PC-9 (cell line): ENCODE data around the gene NARS2.
A peak's percentile ranks its signal among the peaks of the same experiment; 100 is the strongest.

ENCODE experiments used
- CTCF ChIP-seq: fragments of 200-600 bp; sonication (generic); conservative IDR thresholded peaks from 2 replicates; pipeline ENCODE4 v1.6.1; 2017; ENCODE audit warnings: mixed run types, antibody characterized with exemption, mild to moderate bottlenecking, moderate library complexity
- EZH2 ChIP-seq: fragments of 200-600 bp; sonication (generic); IDR thresholded peaks from 2 replicates; pipeline ENCODE4 v1.8.0; 2017; ENCODE audit warnings: antibody characterized with exemption, low read depth

GRCh38 chr11:78432058-78432515 is 142.6 kb downstream of the NARS2 start:
- peak; percentile 75 for TF ChIP-seq CTCF
- TF ChIP-seq EZH2: no peak
